H1 (cell line): ENCODE data around the gene CD14. TPM values are rescaled to one million over a fixed set of nuclear protein-coding genes. Genes with fewer than 3 reads are reported as not detected.

Source experiments
- CTCF ChIA-PET: fragments of 300-600 bp; sonication (Branson Sonifier 250); formaldehyde crosslinking; loops from one replicate; lab custom pipeline; 2021; ENCODE audit not compliant: partially characterized antibody; lab: Charles Lee
- POLR2A ChIA-PET: fragments of 300-600 bp; sonication (Branson Sonifier 250); formaldehyde crosslinking; loops from one replicate; lab custom pipeline; 2021; ENCODE audit warnings: inconsistent platforms; ENCODE audit not compliant: partially characterized antibody; lab: Charles Lee
- DNase-seq, 2 experiments: peaks; one replicate each; pipeline versions ENCODE4 v3.0.0 to v3.0.0-alpha.2; 2010 to 2022; ENCODE audit warnings: low spot score in 2 of 2, low read depth in 1 of 2, mixed read lengths in 1 of 2
- FAIRE-seq: peaks from 2 replicates; lab custom pipeline; 2011; peaks lifted over from hg19 to GRCh38; lab: Jason Lieb, UNC
- H2AFZ ChIP-seq: 2 replicates; pipeline ENCODE4 v1.8.1; 2012; ENCODE audit warnings: low read length, inconsistent platforms
- H2AK5ac ChIP-seq: 2 replicates; pipeline ENCODE4 v1.6.1; 2013; ENCODE audit warnings: low read depth, low read length
- H2BK120ac ChIP-seq: replicated peaks from 2 replicates; pipeline ENCODE3; 2013; ENCODE audit warnings: low read depth, low read length, inconsistent platforms
- H2BK12ac ChIP-seq: 2 replicates; pipeline ENCODE4 v1.6.1; 2013; ENCODE audit warnings: low read depth, low read length
- H2BK15ac ChIP-seq: 2 replicates; pipeline ENCODE4 v1.6.1; 2013; ENCODE audit warnings: low read length
- H2BK20ac ChIP-seq: 2 replicates; pipeline ENCODE4 v1.6.1; 2013; ENCODE audit warnings: low read length
- H2BK5ac ChIP-seq: 2 replicates; pipeline ENCODE4 v1.6.1; 2013; ENCODE audit warnings: low read depth, low read length
- H3K14ac ChIP-seq: 2 replicates; pipeline ENCODE4 v1.6.1; 2013; ENCODE audit warnings: inconsistent platforms; ENCODE audit not compliant: insufficient read length
- H3K18ac ChIP-seq: 2 replicates; pipeline ENCODE4 v1.6.1; 2013; ENCODE audit warnings: low read length; ENCODE audit errors: extremely low read depth
- H3K23ac ChIP-seq: 2 replicates; pipeline ENCODE4 v1.6.1; 2013; ENCODE audit warnings: inconsistent platforms; ENCODE audit not compliant: insufficient read length
- H3K23me2 ChIP-seq: 2 replicates; pipeline ENCODE4 v1.6.1; 2013; ENCODE audit warnings: low read depth, low read length
- H3K27ac ChIP-seq: 2 replicates; pipeline ENCODE4 v1.6.1; 2011; ENCODE audit warnings: low read depth, low read length, inconsistent platforms
- H3K27me3 ChIP-seq, 4 experiments: replicated peaks in 1 of 4; 1 replicate in 1 of 4; 2 replicates in 3 of 4; pipeline versions ENCODE4 v1.6.1 to v1.8.1; 2011 to 2013; ENCODE audit warnings: low read length in 3 of 4, mild to moderate bottlenecking in 3 of 4, inconsistent platforms in 2 of 4, mixed read lengths in 2 of 4, moderate library complexity in 1 of 4; ENCODE audit not compliant: control insufficient read depth in 3 of 4, insufficient read depth in 3 of 4; ENCODE audit errors: extremely low read depth in 1 of 4
- H3K36me3 ChIP-seq, 4 experiments: 2 replicates each; pipeline versions ENCODE4 v1.6.1 to v1.8.1; 2011 to 2013; ENCODE audit warnings: mild to moderate bottlenecking in 4 of 4, low read length in 3 of 4, moderate library complexity in 2 of 4, control low read depth in 1 of 4, inconsistent platforms in 1 of 4; ENCODE audit not compliant: insufficient read depth in 4 of 4, control insufficient read depth in 2 of 4
- H3K4ac ChIP-seq: replicated peaks from 2 replicates; pipeline ENCODE3; 2013; ENCODE audit warnings: low read length, low read depth, mixed read lengths, inconsistent platforms; ENCODE audit not compliant: insufficient read length
- H3K4me1 ChIP-seq, 4 experiments: replicated peaks in 1 of 4; 1 replicate in 1 of 4; 2 replicates in 3 of 4; pipeline versions ENCODE4 v1.6.1 to v1.8.1; 2011 to 2013; ENCODE audit warnings: low read length in 3 of 4, inconsistent platforms in 2 of 4, mixed read lengths in 1 of 4; ENCODE audit not compliant: insufficient read depth in 4 of 4, control insufficient read depth in 3 of 4
- H3K4me2 ChIP-seq, 2 experiments: 2 replicates each; pipeline versions ENCODE4 v1.6.1 to v1.8.1; 2011 to 2013; ENCODE audit warnings: low read depth in 2 of 2, low read length in 2 of 2, control low read depth in 1 of 2, inconsistent platforms in 1 of 2, mild to moderate bottlenecking in 1 of 2; ENCODE audit not compliant: insufficient read depth in 1 of 2
- H3K4me3 ChIP-seq, 4 experiments: fragments of 200-600, 300-600 bp in 1 of 4; sonication (generic), shearing (Covaris generic), sonication (Bioruptor Twin) in 1 of 4; 2 replicates each; pipeline versions ENCODE4 v1.5.1 to v1.8.1; 2011 to 2016; ENCODE audit warnings: low read length in 4 of 4, low read depth in 3 of 4, control low read depth in 2 of 4, inconsistent platforms in 2 of 4, mild to moderate bottlenecking in 2 of 4, mixed read lengths in 1 of 4, moderate library complexity in 1 of 4; ENCODE audit not compliant: insufficient read depth in 2 of 4; ENCODE audit errors: extremely low read depth in 1 of 4
- H3K56ac ChIP-seq: replicated peaks from 2 replicates; pipeline ENCODE3; 2013; ENCODE audit warnings: low read depth, mild to moderate bottlenecking, mixed read lengths, low read length, inconsistent platforms; ENCODE audit not compliant: insufficient read length
- H3K79me1 ChIP-seq: 2 replicates; pipeline ENCODE4 v1.6.1; 2013; ENCODE audit warnings: low read depth, low read length, control low read depth
- H3K79me2 ChIP-seq, 2 experiments: 2 replicates each; pipeline versions ENCODE4 v1.6.1 to v1.8.1; 2012 to 2013; ENCODE audit warnings: low read length in 2 of 2, mild to moderate bottlenecking in 2 of 2, inconsistent platforms in 1 of 2; ENCODE audit not compliant: insufficient read depth in 2 of 2, control insufficient read depth in 1 of 2
- H3K9ac ChIP-seq, 4 experiments: replicated peaks in 1 of 4; 1 replicate in 1 of 4; 2 replicates in 3 of 4; pipeline versions ENCODE4 v1.6.1 to v1.8.1; 2011 to 2013; ENCODE audit warnings: low read depth in 3 of 4, low read length in 3 of 4, control low read depth in 2 of 4, mild to moderate bottlenecking in 2 of 4, moderate library complexity in 2 of 4, inconsistent platforms in 1 of 4; ENCODE audit errors: extremely low read depth in 1 of 4
- H3K9me3 ChIP-seq, 2 experiments: 2 replicates each; pipeline versions ENCODE4 v1.6.1 to v1.8.1; 2012 to 2013; ENCODE audit warnings: mild to moderate bottlenecking in 2 of 2, moderate library complexity in 2 of 2, control low read depth in 1 of 2, inconsistent platforms in 1 of 2, low read depth in 1 of 2, low read length in 1 of 2, mixed read lengths in 1 of 2; ENCODE audit not compliant: insufficient read depth in 2 of 2
- H4K20me1 ChIP-seq, 2 experiments: replicated peaks in 1 of 2; 2 replicates each; pipeline versions ENCODE3 to v1.8.1; 2011 to 2013; ENCODE audit warnings: inconsistent platforms in 2 of 2, low read length in 2 of 2, mild to moderate bottlenecking in 1 of 2; ENCODE audit not compliant: insufficient read depth in 2 of 2, control insufficient read depth in 1 of 2
- H4K5ac ChIP-seq: 2 replicates; pipeline ENCODE4 v1.6.1; 2013; ENCODE audit warnings: low read length, low read depth, mixed read lengths, inconsistent platforms; ENCODE audit not compliant: insufficient read length
- H4K8ac ChIP-seq: 2 replicates; pipeline ENCODE4 v1.8.0; 2013; ENCODE audit warnings: mild to moderate bottlenecking, moderate library complexity, low read length, inconsistent platforms; ENCODE audit not compliant: insufficient read depth; ENCODE audit errors: extremely low read depth
- H4K91ac ChIP-seq: replicated peaks from 2 replicates; pipeline ENCODE3; 2013; ENCODE audit warnings: low read length, mixed read lengths, inconsistent platforms; ENCODE audit not compliant: insufficient read length
- CEBPB ChIP-seq: IDR thresholded peaks from 2 replicates; pipeline ENCODE4 v1.6.1; 2012; ENCODE audit warnings: low read depth, low read length
- CHD1 ChIP-seq: IDR thresholded peaks from 2 replicates; pipeline ENCODE4 v1.6.1; 2012; ENCODE audit warnings: low read depth, low read length, improper control_type of control experiment
- CREB1 ChIP-seq: IDR thresholded peaks from 2 replicates; pipeline ENCODE4 v1.6.1; 2012; ENCODE audit warnings: inconsistent platforms
- E2F6 ChIP-seq: IDR thresholded peaks from 2 replicates; pipeline ENCODE4 v1.6.1; 2012; ENCODE audit warnings: inconsistent platforms
- GTF2F1 ChIP-seq: IDR thresholded peaks from 2 replicates; pipeline ENCODE4 v1.6.1; 2012; ENCODE audit warnings: low read depth, low read length, improper control_type of control experiment, borderline replicate concordance
- HDAC2 ChIP-seq, 2 experiments: fragments of 300-600 bp in 1 of 2; sonication (generic) in 1 of 2; IDR thresholded peaks; 2 replicates each; pipeline ENCODE4 v1.6.1; 2011 to 2012; ENCODE audit warnings: low read depth in 2 of 2, low read length in 2 of 2, mild to moderate bottlenecking in 2 of 2, moderate library complexity in 2 of 2, borderline replicate concordance in 1 of 2, inconsistent platforms in 1 of 2
- JUND ChIP-seq: IDR thresholded peaks from 2 replicates; pipeline ENCODE4 v1.6.1; 2011; ENCODE audit warnings: mild to moderate bottlenecking, improper control_type of control experiment, low read length
- MAFK ChIP-seq: IDR thresholded peaks from 2 replicates; pipeline ENCODE4 v1.6.1; 2012; ENCODE audit warnings: low read depth, mild to moderate bottlenecking, improper control_type of control experiment, low read length
- POLR2A ChIP-seq, 2 experiments: IDR thresholded peaks; 1 replicate in 1 of 2; 2 replicates in 1 of 2; pipeline ENCODE4 v1.6.1; 2011; ENCODE audit warnings: low read depth in 2 of 2, low read length in 2 of 2, mild to moderate bottlenecking in 2 of 2; ENCODE audit errors: control extremely low read depth in 1 of 2
- TBP ChIP-seq: IDR thresholded peaks from 2 replicates; pipeline ENCODE4 v1.6.1; 2011; ENCODE audit warnings: low read depth, low read length, improper control_type of control experiment
- WGBS, 2 experiments: shearing (Covaris generic) in 1 of 2; methylation state at CpG; one replicate each; pipeline versions ENCODE4 v1.1.6 to v1.1.7; 2013 to 2015; ENCODE audit warnings: low lambda C conversion rate in 2 of 2, mixed read lengths in 2 of 2, inconsistent platforms in 1 of 2, low coverage in 1 of 2, missing lambda C conversion rate in 1 of 2; ENCODE audit not compliant: insufficient replicate concordance in 2 of 2, insufficient coverage in 1 of 2, insufficient read length in 1 of 2; ENCODE audit errors: extremely low coverage in 1 of 2, missing lambda C conversion rate in 1 of 2; 5-methylcytosine and 5-hydroxymethylcytosine counted together
- polyA plus RNA-seq, 7 experiments: library from polyadenylated mRNA; depleted of rRNA in 3 of 7; stranded (reverse) in 5 of 7; unstranded in 2 of 7; fragments of >200 nt in 5 of 7; fragments of 200-250 nt in 2 of 7; gene quantifications; 1 replicate in 5 of 7; 2 replicates in 1 of 7; 4 replicates in 1 of 7; pipeline versions ENCODE4 v1.2.1 to v1.2.3, GENCODE V29; 2011 to 2013; ENCODE audit warnings: missing spikeins in 2 of 7, mixed read lengths in 2 of 7
- total RNA-seq: library from RNA; stranded (reverse); fragmentation: NEBNext Ultra II Directional; extraction: Animal tissue kit (Norgen Biotek cat#: 25700); gene quantifications from 2 replicates; pipeline ENCODE4 v1.2.1, GENCODE V29; 2021

Gene CD14
- total and polyA plus RNA-seq, 2 of the 8 experiments (the other 6 are each of a cell fraction or from before 2014, with no cell fraction given), result 0.15 TPM; not detected in 1

DNA sequence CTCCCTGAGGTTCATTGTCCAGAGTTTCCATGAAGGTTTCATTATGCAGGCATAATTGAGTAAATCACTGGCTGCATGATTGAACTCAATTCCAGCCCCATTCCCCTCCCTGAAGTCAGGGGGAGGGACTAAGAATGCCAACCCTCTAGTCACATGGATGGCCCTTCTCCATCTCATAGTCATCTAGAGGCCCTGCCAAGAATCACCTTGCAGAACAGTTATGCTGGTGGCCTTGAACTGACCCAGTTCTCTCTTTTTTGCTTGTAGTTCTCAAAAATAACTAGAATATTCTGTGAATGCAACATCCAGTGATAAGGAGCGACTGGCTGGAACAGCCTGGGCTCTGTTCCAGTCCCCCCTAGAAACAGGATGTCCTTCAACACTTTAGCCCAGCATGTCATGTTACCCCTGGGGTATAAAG is 36.6 kb downstream of the CD14 start:
- Histone ChIP-seq H4K8ac (no peak overlapping the region), H2BK120ac (no peak overlapping the region), H4K5ac (no peak overlapping the region), H3K18ac (no peak overlapping the region), H2BK5ac (no peak overlapping the region), H3K23ac (no peak overlapping the region), H4K20me1 (no peaks in the 10 kb centered on the region), H3K79me1 (no peaks in the 10 kb centered on the region), H3K27ac (no peak overlapping the region), H3K4me2 (no peak overlapping the region), H2BK20ac (no peak overlapping the region), H2AK5ac (no peak overlapping the region), H3K27me3 (no peaks in the 10 kb centered on the region), H2BK12ac (no peak overlapping the region), H2AFZ (no peak overlapping the region), H3K4me3 (no peak overlapping the region), H3K14ac (no peak overlapping the region), H4K91ac (no peak overlapping the region), H3K9me3 (no peaks in the 10 kb centered on the region), H3K36me3 (no peaks in the 10 kb centered on the region), H3K56ac (no peak overlapping the region), H3K4me1 (no peaks in the 10 kb centered on the region), H3K23me2 (no peaks in the 10 kb centered on the region), H3K9ac (no peak overlapping the region), H2BK15ac (no peak overlapping the region), H3K79me2 (no peaks in the 10 kb centered on the region), H3K4ac (no peak overlapping the region)
- CTCF ChIA-PET, result interaction anchor here (0.6 to 1.6 kb wide), 3 partner anchors 22 to 38 kb away, joined by 3 to 5 read pairs (median 3); no protein-coding TSS in a partner anchor
- DNase-seq (no peak), FAIRE-seq (no peak)
- POLR2A ChIA-PET, result no interaction called here
- 83% methylated on average over 1 of the region's 1 CpG; no CpG with 5 or more reads in 1 of the 2 experiments for WGBS, 2 experiments
- TF ChIP-seq CREB1, result no peak
- no peak for TF ChIP-seq GTF2F1
- TF ChIP-seq TBP, result no peak
- no peak for TF ChIP-seq MAFK
- no peak for TF ChIP-seq HDAC2 (IDR thresholded peaks at IDR 0.05; ENCODE audit: borderline replicate concordance in 1 of 2, low read depth in 2 of 2, low read length in 2 of 2)
- TF ChIP-seq CEBPB, result no peak
- TF ChIP-seq CHD1, result no peak
- TF ChIP-seq JUND, result no peak
- no peak for TF ChIP-seq POLR2A (IDR thresholded peaks at IDR 0.05; ENCODE audit: control extremely low read depth in 1 of 2, low read depth in 2 of 2, low read length in 2 of 2)
- TF ChIP-seq E2F6, result no peak
